A549 treated with RU486 at 1 μM for 4 hours (cell line): Measurements from ENCODE around the gene APBA1. TPM values are rescaled to one million over a fixed set of nuclear protein-coding genes. Genes with fewer than 3 reads are reported as not detected.

Source experiments
- total RNA-seq: library from RNA; stranded (reverse); fragments of 200-300 nt; extraction: Qiagen RNA extraction; gene quantifications from 5 replicates; pipeline ENCODE4 v1.2.3, GENCODE V29; 2022; ENCODE audit warnings: low read depth

APBA1 gene
- total RNA-seq = 0.16 to 0.51 TPM (median 0.24 TPM) in 5 replicates

DNA sequence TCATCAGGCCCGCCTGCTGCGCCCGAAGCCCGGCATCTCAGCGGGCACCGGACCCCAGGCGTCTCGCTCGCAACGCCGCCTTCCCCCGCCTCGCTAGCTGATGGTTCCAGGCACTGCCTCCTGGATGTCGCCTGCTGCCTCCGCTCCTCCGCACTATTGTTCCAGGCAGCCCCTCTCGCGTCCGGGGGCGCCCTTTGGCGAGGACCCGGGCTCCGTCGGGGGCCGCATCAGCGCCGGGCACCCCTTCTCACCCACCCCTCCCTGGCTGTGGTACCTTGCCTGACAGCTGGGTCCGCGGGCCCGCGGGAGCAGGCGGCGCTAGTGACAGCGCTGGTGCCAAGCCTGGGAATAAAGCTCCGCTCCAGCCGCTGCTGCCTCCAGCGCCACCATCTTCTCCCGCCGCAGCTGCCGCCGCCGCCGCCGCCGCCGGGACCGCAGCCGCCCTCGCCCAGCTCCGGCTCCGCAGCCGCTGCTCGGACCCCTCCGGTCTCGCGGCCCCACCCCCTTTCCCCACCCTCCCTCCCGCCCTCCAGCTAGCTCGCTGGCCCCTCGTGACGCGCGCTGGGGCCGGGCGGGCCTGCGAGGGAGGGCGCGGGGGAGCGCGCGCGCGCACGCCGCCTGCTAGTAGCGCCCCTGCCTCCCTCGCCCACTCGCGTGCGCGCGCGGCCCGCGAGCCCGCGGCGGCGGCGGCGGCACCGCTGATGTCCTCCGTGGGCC lies at the start of gene APBA1:
Gene APBA1 (minus strand): TSS at position 493 of the 717 bp plus-strand sequence.

Other genes starting within 250 kb of the APBA1 start
- 5.5 to 17.3 TPM (median 16.0 TPM) in 5 replicates for gene PTAR1, start 87.6 kb upstream of the APBA1 start, total RNA-seq
- gene CFAP95, start 148.4 kb upstream of the APBA1 start, total RNA-seq = not detected in 5 replicates